GM23338 (cell line): ENCODE results near the gene SPINT1. TPM values are rescaled to one million over a fixed set of nuclear protein-coding genes. Genes with fewer than 3 reads are reported as not detected.

ENCODE experiments used
- ATAC-seq: fragments of 200-7000 bp; cut with Tn5 transposase; 3 replicates; pipeline ENCODE4 v1.9.1; 2020
- DNase-seq: peaks from one replicate; pipeline ENCODE4 v3.0.0-alpha.2; 2015; ENCODE audit warnings: low spot score
- H2AFZ ChIP-seq: fragments of 200-600 bp; sonication (generic); 2 replicates; pipeline ENCODE4 v1.8.0; 2016; ENCODE audit warnings: antibody characterized with exemption, mild to moderate bottlenecking, moderate library complexity
- H3F3A ChIP-seq: fragments of 200-600 bp; sonication (generic); replicated peaks from 2 replicates; pipeline ENCODE4 v1.8.0; 2017; ENCODE audit warnings: antibody characterized with exemption, mixed run types, low read depth
- H3K27ac ChIP-seq: fragments of 200-600 bp; sonication (generic); 2 replicates; pipeline ENCODE4 v1.6.1; 2016; ENCODE audit warnings: low read depth
- H3K27me3 ChIP-seq: fragments of 200-600 bp; sonication (generic); 2 replicates; pipeline ENCODE4 v1.8.0; 2016; ENCODE audit warnings: mild to moderate bottlenecking, mixed run types, moderate library complexity; ENCODE audit not compliant: insufficient read depth
- H3K36me3 ChIP-seq: fragments of 200-600 bp; sonication (generic); 2 replicates; pipeline ENCODE4 v1.8.0; 2016; ENCODE audit warnings: mild to moderate bottlenecking; ENCODE audit not compliant: insufficient read depth
- H3K4me1 ChIP-seq: fragments of 200-600 bp; sonication (generic); 2 replicates; pipeline ENCODE4 v1.8.0; 2016; ENCODE audit warnings: mild to moderate bottlenecking, moderate library complexity; ENCODE audit not compliant: insufficient read depth
- H3K4me2 ChIP-seq: fragments of 200-600 bp; sonication (generic); 2 replicates; pipeline ENCODE4 v1.7.1; 2017; ENCODE audit warnings: mixed run types
- H3K4me3 ChIP-seq: fragments of 200-600 bp; sonication (generic); 2 replicates; pipeline ENCODE4 v1.6.1; 2016; ENCODE audit warnings: mixed run types
- H3K79me2 ChIP-seq: fragments of 200-600 bp; sonication (generic); replicated peaks from 2 replicates; pipeline ENCODE4 v1.8.0; 2017; ENCODE audit warnings: mild to moderate bottlenecking; ENCODE audit not compliant: insufficient read depth
- H3K9me2 ChIP-seq: fragments of 200-600 bp; sonication (generic); 2 replicates; pipeline ENCODE4 v1.8.0; 2017; ENCODE audit not compliant: insufficient read depth
- H4K20me1 ChIP-seq: fragments of 200-600 bp; sonication (generic); replicated peaks from 2 replicates; pipeline ENCODE4 v1.8.0; 2017; ENCODE audit warnings: mild to moderate bottlenecking; ENCODE audit not compliant: insufficient read depth
- H3K27ac Mint-ChIP-seq: 2 replicates; pipeline ENCODE4 v1.8.0; 2020; ENCODE audit warnings: inconsistent platforms, mild to moderate bottlenecking, moderate library complexity, mixed read lengths
- H3K27me3 Mint-ChIP-seq: 3 replicates; pipeline ENCODE4 v1.8.0; 2022; ENCODE audit warnings: low read depth, mild to moderate bottlenecking, moderate library complexity, mixed read lengths, inconsistent platforms; ENCODE audit not compliant: insufficient read depth, poor library complexity
- H3K36me3 Mint-ChIP-seq: 3 replicates; pipeline ENCODE4 v1.8.0; 2021; ENCODE audit warnings: low read depth, mild to moderate bottlenecking, inconsistent platforms, moderate library complexity, mixed read lengths
- H3K4me1 Mint-ChIP-seq: 3 replicates; pipeline ENCODE4 v1.8.0; 2020; ENCODE audit warnings: mild to moderate bottlenecking, inconsistent platforms, mixed read lengths
- H3K4me3 Mint-ChIP-seq: 3 replicates; pipeline ENCODE4 v1.8.0; 2021; ENCODE audit warnings: moderate library complexity, mild to moderate bottlenecking, inconsistent platforms, mixed read lengths
- H3K9me3 Mint-ChIP-seq: 3 replicates; pipeline ENCODE4 v1.8.0; 2020; ENCODE audit warnings: moderate library complexity, mild to moderate bottlenecking, inconsistent platforms, mixed read lengths
- CREB1 ChIP-seq: fragments of 250-450 bp; sonication (Bioruptor Pico); IDR thresholded peaks from 2 replicates; pipeline ENCODE4 v1.5.0; 2020; ENCODE audit warnings: low read depth, mild to moderate bottlenecking, moderate library complexity
- EZH2 ChIP-seq: fragments of 200-600 bp; sonication (generic); IDR thresholded peaks from one replicate; pipeline ENCODE4 v1.8.0; 2017; ENCODE audit warnings: antibody characterized with exemption, mild to moderate bottlenecking, low read depth; ENCODE audit not compliant: unreplicated experiment
- EZH2phosphoT487 ChIP-seq: fragments of 200-600 bp; sonication (generic); IDR thresholded peaks from one replicate; pipeline ENCODE4 v1.8.1; 2018; ENCODE audit warnings: antibody characterized with exemption; ENCODE audit not compliant: unreplicated experiment
- NANOG ChIP-seq: IDR thresholded peaks from 2 replicates; pipeline ENCODE4 v1.6.1; 2016; ENCODE audit warnings: antibody characterized with exemption, borderline replicate concordance
- POLR2AphosphoS5 ChIP-seq: IDR thresholded peaks from 2 replicates; pipeline ENCODE4 v1.6.1; 2016; ENCODE audit warnings: antibody characterized with exemption, low read depth
- REST ChIP-seq: IDR thresholded peaks from one replicate; pipeline ENCODE4 v1.6.1; 2018; ENCODE audit warnings: antibody characterized with exemption; ENCODE audit not compliant: unreplicated experiment
- ZNF114 ChIP-seq: fragments of 250-450 bp; sonication (Bioruptor Pico); IDR thresholded peaks from 2 replicates; pipeline ENCODE4 v1.5.0; 2020; ENCODE audit warnings: mild to moderate bottlenecking, moderate library complexity
- ZNF331 ChIP-seq: fragments of 250-450 bp; sonication (Bioruptor Pico); IDR thresholded peaks from 2 replicates; pipeline ENCODE4 v1.5.0; 2020; ENCODE audit warnings: low read depth, mild to moderate bottlenecking, moderate library complexity
- ZNF462 ChIP-seq: fragments of 250-450 bp; sonication (Bioruptor Pico); IDR thresholded peaks from 2 replicates; pipeline ENCODE4 v1.5.0; 2020; ENCODE audit warnings: mild to moderate bottlenecking, moderate library complexity
- polyA plus RNA-seq: library from polyadenylated mRNA; unstranded; fragments of >200 nt; fragmentation: Nextera tagmentation; extraction: Ambion mirVana; gene quantifications from 2 replicates; pipeline ENCODE4 v1.2.1, GENCODE V29; 2016
- total RNA-seq: library from RNA; depleted of rRNA; stranded (reverse); fragments of >200 nt; shearing (Covaris generic); gene quantifications from 2 replicates; pipeline ENCODE4 v1.2.3, GENCODE V29; 2014

The SPINT1 gene
- total and polyA plus RNA-seq, 2 experiments from 2014 or later, result 41.3 to 253 TPM

DNA sequence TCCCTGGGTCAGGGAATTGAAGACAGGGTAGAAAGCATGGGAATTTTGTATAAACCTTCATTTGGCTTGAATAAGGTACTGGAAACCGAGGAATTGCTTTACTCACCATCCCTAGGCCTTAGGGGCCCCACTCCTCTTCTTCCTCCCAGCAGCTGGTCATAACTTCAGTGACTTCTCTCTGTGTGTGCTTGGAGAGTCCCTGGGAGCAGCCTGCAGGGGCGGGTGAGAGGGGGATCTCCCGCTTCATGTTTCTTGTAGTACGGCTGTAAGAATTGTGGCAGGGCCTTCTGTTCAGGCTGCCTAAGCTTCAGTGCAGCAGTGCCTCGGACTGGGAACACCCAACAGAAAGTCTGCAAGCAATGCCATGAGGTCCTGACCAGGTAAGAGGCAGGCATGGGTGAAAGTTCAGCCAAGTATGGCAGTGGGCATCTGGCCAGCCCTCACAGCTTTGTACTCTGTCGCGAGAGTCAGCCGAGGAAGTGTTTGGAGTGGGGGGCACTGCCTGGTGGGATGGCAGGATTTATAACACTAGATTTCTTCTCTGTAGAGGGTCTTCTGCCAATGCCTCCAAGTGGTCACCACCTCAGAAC, 34.9 kb upstream of the SPINT1 start:
- ATAC-seq (no peak), DNase-seq (no peak)
- peaks cover 16% of the 10 kb centered on the region for H3K4me1 Mint-ChIP-seq
- Histone ChIP-seq H3K27me3 (no peaks in the 10 kb centered on the region), H3F3A (peaks cover 8% of the 10 kb centered on the region; the same call in 1 of the 2 replicates), H3K27ac (no peak overlapping the region), H3K36me3 (no peaks in the 10 kb centered on the region), H4K20me1 (no peaks in the 10 kb centered on the region), H3K4me1 (peaks cover 8% of the 10 kb centered on the region; the same call in 1 of the 2 replicates), H3K79me2 (peaks cover 19% of the 10 kb centered on the region), H3K4me3 (no peak overlapping the region), H2AFZ (no peak overlapping the region), H3K9me2 (no peaks in the 10 kb centered on the region), H3K4me2 (no peak overlapping the region)
- 0 out of 2 replicates have a peak overlapping the region, but pooled peaks have one; percentile 46 for H3K27ac Mint-ChIP-seq
- no peaks in the 10 kb centered on the region; the same call in 2 of the 3 replicates for H3K36me3 Mint-ChIP-seq
- H3K9me3 Mint-ChIP-seq, result no peaks in the 10 kb centered on the region
- no peak for TF ChIP-seq ZNF114 (CRISPR knock-in tag)
- TF ChIP-seq ZNF331, result no peak
- no peak for TF ChIP-seq REST
- TF ChIP-seq CREB1 (CRISPR knock-in tag), result no peak
- H3K27me3 Mint-ChIP-seq, result peaks cover 13% of the 10 kb centered on the region
- H3K4me3 Mint-ChIP-seq, result no peak overlapping the region

GRCh38 chr15:40812721-40813425, 31.0 kb upstream of the SPINT1 start:
- Histone ChIP-seq H3K27me3 (no peaks in the 10 kb centered on the region), H2AFZ (no peak overlapping the region), H4K20me1 (no peaks in the 10 kb centered on the region), H3K27ac (no peak overlapping the region), H3K9me2 (no peaks in the 10 kb centered on the region), H3K79me2 (no peaks in the 10 kb centered on the region), H3K4me1 (0 out of 2 replicates have a peak, but pooled peaks cover 2% of the 10 kb centered on the region), H3K4me2 (no peak overlapping the region), H3F3A (0 out of 2 replicates have a peak, but pooled peaks cover 8% of the 10 kb centered on the region), H3K36me3 (no peaks in the 10 kb centered on the region), H3K4me3 (no peak overlapping the region)
- Mint-ChIP-seq H3K36me3 (peaks cover 6% of the 10 kb centered on the region; the same call in 1 of the 3 replicates), H3K27ac (no peak overlapping the region), H3K27me3 (peaks cover 9% of the 10 kb centered on the region), H3K9me3 (no peaks in the 10 kb centered on the region), H3K4me1 (peaks cover 10% of the 10 kb centered on the region), H3K4me3 (no peak overlapping the region)
- DNase-seq (no peak), ATAC-seq (no peak)
- TF ChIP-seq CREB1 (CRISPR knock-in tag) (no peak), NANOG (no peak), ZNF114 (CRISPR knock-in tag) (no peak), EZH2phosphoT487 (no peak), ZNF331 (no peak), EZH2 (no peak), POLR2AphosphoS5 (no peak), ZNF462 (no peak)
